Measurements from ENCODE around the gene BNC2. TPM values are rescaled to one million over a fixed set of nuclear protein-coding genes. Genes with fewer than 3 reads are reported as not detected.

Gene BNC2
- total RNA-seq, 6 experiments from 2014 or later: 0.22 to 0.80 (median 0.36) TPM

- DNase-seq (no peak), ATAC-seq (no peak)
- no peak overlapping the region for H3K27ac ChIP-seq
- no peaks in the 10 kb centered on the region for H3K36me3 ChIP-seq
- H3K9me3 ChIP-seq: no peaks in the 10 kb centered on the region
- no peaks in the 10 kb centered on the region for H3K4me1 ChIP-seq
- H3K27me3 ChIP-seq: no peaks in the 10 kb centered on the region
- H3K4me3 ChIP-seq: no peak overlapping the region
- TF ChIP-seq POLR2A (IDR thresholded peaks at IDR 0.05) (no peak), CTCF (IDR thresholded peaks at IDR 0.05) (no peak)
- WGBS (ENCODE audit: insufficient coverage, low coverage, low lambda C conversion rate, missing lambda C conversion rate): 40% methylated on average over 3 of the region's 4 CpGs
- intact Hi-C loops (cut with DNase I): no loop called here
Observed at GRCh38 chr9:16904655-16905054, 34.2 kb upstream of the BNC2 start.

- TF ChIP-seq POLR2A (IDR thresholded peaks at IDR 0.05) (no peak), CTCF (IDR thresholded peaks at IDR 0.05) (no peak)
- ATAC-seq: no peak
- DNase-seq: no peak
- Histone ChIP-seq H3K9me3 (no peaks in the 10 kb centered on the region), H3K4me1 (no peaks in the 10 kb centered on the region), H3K4me3 (no peak overlapping the region), H3K27me3 (no peaks in the 10 kb centered on the region), H3K36me3 (no peaks in the 10 kb centered on the region), H3K27ac (no peak overlapping the region)
- intact Hi-C loops (cut with DNase I): no loop called here
- WGBS (ENCODE audit: insufficient coverage, low coverage, low lambda C conversion rate, missing lambda C conversion rate): 78% methylated on average over 2 of the region's 2 CpGs
Observed at GRCh38 chr9:16901590-16901989, 31.1 kb upstream of the BNC2 start.

- 5% methylated on average over 2 of the region's 2 CpGs for WGBS (ENCODE audit: insufficient coverage, low coverage, low lambda C conversion rate, missing lambda C conversion rate)
- Histone ChIP-seq H3K27me3 (no peaks in the 10 kb centered on the region), H3K27ac (no peak overlapping the region), H3K4me3 (no peak overlapping the region), H3K36me3 (no peaks in the 10 kb centered on the region), H3K4me1 (no peaks in the 10 kb centered on the region), H3K9me3 (no peaks in the 10 kb centered on the region)
- DNase-seq: no peak
- TF ChIP-seq CTCF (IDR thresholded peaks at IDR 0.05) (no peak), POLR2A (IDR thresholded peaks at IDR 0.05) (no peak)
- ATAC-seq: no peak
- intact Hi-C loops (cut with DNase I): no loop called here
Observed at GRCh38 chr9:16899606-16900005, 29.1 kb upstream of the BNC2 start.

- H3K4me1 ChIP-seq: no peaks in the 10 kb centered on the region
- H3K9me3 ChIP-seq: no peaks in the 10 kb centered on the region
Observed at GRCh38 chr9:16898464-16898863, 28.0 kb upstream of the BNC2 start.

More at GRCh38 chr9:16898464-16898863, 28.0 kb upstream of the BNC2 start:
- H3K27me3 ChIP-seq: no peaks in the 10 kb centered on the region
- WGBS (ENCODE audit: insufficient coverage, low coverage, low lambda C conversion rate, missing lambda C conversion rate): 48% methylated on average over 2 of the region's 2 CpGs
- H3K36me3 ChIP-seq: no peaks in the 10 kb centered on the region
- DNase-seq (no peak), ATAC-seq (no peak)
- TF ChIP-seq CTCF (IDR thresholded peaks at IDR 0.05) (no peak), POLR2A (IDR thresholded peaks at IDR 0.05) (no peak)
- H3K27ac ChIP-seq: no peak overlapping the region
- H3K4me3 ChIP-seq: no peak overlapping the region
- intact Hi-C loops (cut with DNase I): no loop called here

Data from right lobe of liver (tissue), 6 donors.